ENCODE measurements around the gene AADACL3.
"Not testable (repeated sequence)": the region's sequence is repeated elsewhere in the genome, so short reads cannot be mapped to it uniquely, and the experiment has no call there.

AADACL3 gene

DNA sequence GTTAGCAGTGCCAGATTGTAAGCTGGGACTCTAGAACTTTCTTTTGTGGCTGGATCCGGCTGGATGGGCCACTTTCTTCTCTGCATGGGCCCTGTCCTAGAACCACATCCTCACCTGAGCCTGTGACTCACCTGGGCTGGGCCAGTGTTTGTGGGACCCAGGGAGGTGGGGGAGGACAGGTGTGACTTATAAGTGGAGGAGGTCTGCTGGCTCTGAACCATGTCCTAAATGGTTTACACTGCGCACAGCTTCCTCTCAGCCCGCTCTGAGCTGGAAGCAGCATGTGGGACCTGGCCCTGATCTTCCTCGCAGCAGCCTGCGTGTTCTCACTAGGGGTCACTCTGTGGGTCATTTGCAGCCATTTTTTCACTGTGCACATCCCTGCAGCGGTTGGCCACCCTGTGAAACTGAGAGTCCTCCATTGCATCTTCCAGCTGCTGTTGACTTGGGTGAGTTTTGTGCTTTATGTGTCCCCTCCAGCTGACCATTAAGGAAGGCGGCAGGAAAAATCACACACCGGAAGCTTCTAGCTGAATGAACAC lies at the start of gene AADACL3:
TSS of gene AADACL3 (plus strand) at position 215 of the 542 bp plus-strand sequence. CDS start at position 282, 67 bp downstream.
- no peak within 1 kb of the TSS for H3K4me3 Mint-ChIP-seq
- no peaks in the 10 kb centered on the region for H3K9me3 Mint-ChIP-seq
- H3K4me1 Mint-ChIP-seq, result no peaks in the 10 kb centered on the region
- H3K36me3 Mint-ChIP-seq (ENCODE audit: low read depth), result no peaks in the 10 kb centered on the region
- no peak within 1 kb of the TSS for H3K27ac Mint-ChIP-seq
- H3K27me3 Mint-ChIP-seq (ENCODE audit: low read depth), result no peaks in the 10 kb centered on the region
- TF ChIP-seq CTCF (IDR thresholded peaks at IDR 0.05; ENCODE audit: unreplicated experiment in 3 of 3), result no peak

DNA sequence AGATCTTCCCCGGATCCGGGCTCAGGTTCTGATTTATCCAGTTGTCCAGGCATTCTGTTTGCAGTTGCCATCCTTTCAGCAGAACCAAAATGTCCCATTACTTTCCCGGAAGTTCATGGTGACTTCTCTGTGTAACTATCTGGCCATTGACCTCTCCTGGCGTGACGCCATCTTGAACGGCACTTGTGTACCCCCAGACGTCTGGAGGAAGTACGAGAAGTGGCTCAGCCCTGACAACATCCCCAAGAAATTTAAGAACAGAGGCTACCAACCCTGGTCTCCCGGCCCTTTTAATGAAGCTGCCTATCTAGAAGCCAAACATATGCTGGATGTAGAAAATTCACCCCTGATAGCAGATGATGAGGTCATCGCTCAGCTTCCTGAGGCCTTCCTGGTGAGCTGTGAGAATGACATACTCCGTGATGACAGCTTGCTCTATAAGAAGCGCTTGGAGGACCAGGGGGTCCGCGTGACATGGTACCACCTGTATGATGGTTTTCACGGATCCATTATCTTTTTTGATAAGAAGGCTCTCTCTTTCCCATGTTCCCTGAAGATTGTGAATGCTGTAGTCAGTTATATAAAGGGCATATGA lies 49.7 kb upstream of the AADACL3 start:
- TF ChIP-seq CTCF (IDR thresholded peaks at IDR 0.05; ENCODE audit: unreplicated experiment in 3 of 3), result no peak
- H3K36me3 Mint-ChIP-seq (ENCODE audit: low read depth), result no peaks in the 10 kb centered on the region
- no peak overlapping the region for H3K4me3 Mint-ChIP-seq
- H3K4me1 Mint-ChIP-seq, result peaks cover 27% of the 10 kb centered on the region
- peaks cover 12% of the 10 kb centered on the region for H3K9me3 Mint-ChIP-seq
- H3K27ac Mint-ChIP-seq, result no peak overlapping the region
- peaks cover 6% of the 10 kb centered on the region for H3K27me3 Mint-ChIP-seq (ENCODE audit: low read depth)

GRCh38 chr1:12669529-12670068 lies 46.3 kb upstream of the AADACL3 start:
- peak overlapping the region in 2 of 3 experiments; percentile 63 to 84 for H3K27ac Mint-ChIP-seq
- H3K27me3 Mint-ChIP-seq (ENCODE audit: low read depth), result peaks cover 6% of the 10 kb centered on the region
- no peak for TF ChIP-seq CTCF (IDR thresholded peaks at IDR 0.05; ENCODE audit: unreplicated experiment in 3 of 3)
- H3K9me3 Mint-ChIP-seq, result peaks cover 13% of the 10 kb centered on the region
- peaks cover 31% of the 10 kb centered on the region for H3K4me1 Mint-ChIP-seq
- no peaks in the 10 kb centered on the region for H3K36me3 Mint-ChIP-seq (ENCODE audit: low read depth)
- no peak overlapping the region for H3K4me3 Mint-ChIP-seq

DNA sequence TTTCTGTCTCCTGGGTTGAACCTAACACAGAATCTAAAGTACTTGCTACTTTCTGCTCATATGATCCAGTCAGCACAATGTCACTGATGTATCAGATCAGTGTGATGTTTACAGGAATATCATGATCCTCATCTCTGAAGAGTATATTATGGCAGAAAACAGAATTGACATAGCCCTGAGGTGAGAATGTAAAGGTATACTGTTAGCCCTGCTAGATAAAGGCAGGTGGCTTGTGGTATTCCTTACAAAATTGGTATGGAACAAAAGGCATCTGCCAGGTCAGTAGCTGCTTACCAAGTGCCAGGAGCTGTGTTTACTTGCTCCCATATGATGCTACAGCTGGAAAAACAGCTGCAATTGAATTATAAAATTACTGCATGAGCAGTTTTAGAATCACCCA lies 41.6 kb upstream of the AADACL3 start:
- peaks cover 24% of the 10 kb centered on the region for H3K4me1 Mint-ChIP-seq
- no peak for TF ChIP-seq CTCF (IDR thresholded peaks at IDR 0.05; ENCODE audit: unreplicated experiment in 3 of 3)
- peaks cover 4% of the 10 kb centered on the region for H3K27me3 Mint-ChIP-seq (ENCODE audit: low read depth)
- no peaks in the 10 kb centered on the region for H3K36me3 Mint-ChIP-seq (ENCODE audit: low read depth)
- H3K27ac Mint-ChIP-seq, result no peak overlapping the region
- no peak overlapping the region for H3K4me3 Mint-ChIP-seq
- peaks cover 6% of the 10 kb centered on the region for H3K9me3 Mint-ChIP-seq

GRCh38 chr1:12676122-12676521 lies 39.8 kb upstream of the AADACL3 start:
- not testable (repeated sequence) for H3K36me3 Mint-ChIP-seq (ENCODE audit: low read depth); H3K27ac Mint-ChIP-seq; H3K27me3 Mint-ChIP-seq (ENCODE audit: low read depth); H3K4me3 Mint-ChIP-seq
- H3K4me1 Mint-ChIP-seq, result peaks cover 10% of the 10 kb centered on the region
- peaks cover 16% of the 10 kb centered on the region for H3K9me3 Mint-ChIP-seq

- no peak overlapping the region for H3K4me3 Mint-ChIP-seq
- peaks cover 13% of the 10 kb centered on the region for H3K9me3 Mint-ChIP-seq
- H3K27ac Mint-ChIP-seq, result no peak overlapping the region
- peaks cover 4% of the 10 kb centered on the region for H3K27me3 Mint-ChIP-seq (ENCODE audit: low read depth)
- no peaks in the 10 kb centered on the region for H3K4me1 Mint-ChIP-seq
- H3K36me3 Mint-ChIP-seq (ENCODE audit: low read depth), result no peaks in the 10 kb centered on the region
- no peak for TF ChIP-seq CTCF (IDR thresholded peaks at IDR 0.05; ENCODE audit: unreplicated experiment in 3 of 3)
These were observed 38.3 kb upstream of the AADACL3 start for GRCh38 chr1:12677565-12677964.
